Measurements from ENCODE around the gene FBLIM1.

FBLIM1 gene

GRCh38 chr1:15755646-15756040 is 3.0 kb upstream of the FBLIM1 start:
- DNase-seq (ENCODE audit: low read depth), result no peak
- H3K4me3 ChIP-seq (ENCODE audit: low read length), result no peak overlapping the region
- no peak for TF ChIP-seq CTCF (conservative IDR thresholded peaks at IDR 0.05; ENCODE audit: low read depth, low read length)

DNA sequence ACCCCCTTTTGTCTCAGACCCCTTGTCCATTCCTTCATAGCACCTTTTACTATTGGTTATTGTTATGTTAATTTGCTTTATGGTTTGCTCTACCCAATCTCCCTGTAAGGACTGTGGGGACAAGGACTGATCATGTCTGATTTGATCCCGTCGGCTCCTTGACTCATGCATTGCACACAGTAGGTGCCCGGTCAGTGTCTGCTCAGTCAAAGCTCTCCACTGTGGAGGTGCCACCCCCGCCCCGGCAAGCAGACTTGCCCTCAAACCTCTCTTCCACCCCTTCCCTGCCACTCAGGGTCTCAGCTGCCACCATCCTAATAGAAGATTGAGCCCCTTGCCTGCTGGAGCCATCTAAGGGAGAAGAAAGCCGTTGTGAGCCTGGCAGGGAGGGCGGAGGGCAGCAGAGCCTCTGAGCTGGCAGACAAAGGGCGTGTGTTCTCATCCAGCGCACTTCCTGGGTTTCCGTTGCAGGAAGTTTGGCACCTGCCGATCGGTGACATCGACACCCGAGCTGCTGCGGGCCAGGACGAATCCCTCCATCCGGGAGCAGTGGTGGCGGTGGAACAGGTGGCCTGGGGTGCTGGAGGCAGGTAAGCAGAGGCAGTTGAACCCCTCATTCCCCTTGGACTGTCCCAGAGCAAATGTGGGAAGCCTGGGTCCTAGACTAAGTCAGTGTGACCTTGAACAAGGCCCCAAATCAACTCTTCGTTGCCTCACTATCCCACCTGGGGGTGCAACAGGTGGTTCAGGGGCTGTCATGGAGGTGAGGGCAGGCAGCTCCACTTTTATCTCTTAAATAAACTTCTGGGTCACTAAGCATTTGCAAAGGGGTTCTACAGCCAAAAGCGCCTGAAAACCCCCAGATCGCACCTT is 2.2 kb upstream of the FBLIM1 start:
- DNase-seq (ENCODE audit: low read depth), result no peak
- TF ChIP-seq CTCF (conservative IDR thresholded peaks at IDR 0.05; ENCODE audit: low read depth, low read length), result no peak
- no peak overlapping the region for H3K4me3 ChIP-seq (ENCODE audit: low read length)

DNA sequence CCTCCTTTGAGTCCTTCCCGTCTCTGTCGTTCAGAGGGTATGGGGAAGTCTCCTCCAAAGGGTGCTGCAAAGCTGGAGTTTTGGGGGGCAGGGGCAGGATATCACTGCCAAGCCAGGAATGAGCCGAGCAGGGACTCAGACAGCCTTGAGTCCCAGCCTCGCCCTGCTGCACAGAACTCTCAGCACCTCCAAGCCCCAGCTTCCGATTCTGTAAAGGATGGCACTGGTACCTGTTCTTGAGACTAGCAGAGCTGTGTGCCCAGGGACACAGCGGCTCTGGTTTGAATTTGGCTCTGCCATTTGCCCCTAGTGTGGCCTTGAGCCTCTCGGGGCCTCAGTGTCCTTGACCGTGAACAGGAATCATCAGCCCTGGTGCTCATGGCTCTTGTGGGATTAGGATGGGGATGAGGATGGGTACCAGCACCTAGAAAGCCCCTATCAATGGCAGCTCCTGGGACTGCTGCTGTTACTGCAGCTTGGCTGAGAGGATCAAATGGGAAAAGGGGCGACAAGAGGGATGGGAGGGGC is 1.5 kb upstream of the FBLIM1 start:
- DNase-seq (ENCODE audit: low read depth), result no peak
- no peak for TF ChIP-seq CTCF (conservative IDR thresholded peaks at IDR 0.05; ENCODE audit: low read depth, low read length)
- H3K4me3 ChIP-seq (ENCODE audit: low read length), result no peak overlapping the region

- H3K4me3 ChIP-seq (ENCODE audit: low read length), result peak overlapping the region; percentile 73
- no peak for TF ChIP-seq CTCF (conservative IDR thresholded peaks at IDR 0.05; ENCODE audit: low read depth, low read length)
- no peak for DNase-seq (ENCODE audit: low read depth)
These were observed 836 bp upstream of the FBLIM1 start for GRCh38 chr1:15757575-15758342.

- no peak for DNase-seq (ENCODE audit: low read depth)
These were observed 512 bp downstream of the FBLIM1 start for GRCh38 chr1:15758953-15759661.

More at GRCh38 chr1:15758953-15759661, 512 bp downstream of the FBLIM1 start:
- H3K4me3 ChIP-seq (ENCODE audit: low read length), result peak overlapping the region; percentile 73
- no peak for TF ChIP-seq CTCF (conservative IDR thresholded peaks at IDR 0.05; ENCODE audit: low read depth, low read length)
